ENCODE data around the gene LAMA2.

The LAMA2 gene

DNA sequence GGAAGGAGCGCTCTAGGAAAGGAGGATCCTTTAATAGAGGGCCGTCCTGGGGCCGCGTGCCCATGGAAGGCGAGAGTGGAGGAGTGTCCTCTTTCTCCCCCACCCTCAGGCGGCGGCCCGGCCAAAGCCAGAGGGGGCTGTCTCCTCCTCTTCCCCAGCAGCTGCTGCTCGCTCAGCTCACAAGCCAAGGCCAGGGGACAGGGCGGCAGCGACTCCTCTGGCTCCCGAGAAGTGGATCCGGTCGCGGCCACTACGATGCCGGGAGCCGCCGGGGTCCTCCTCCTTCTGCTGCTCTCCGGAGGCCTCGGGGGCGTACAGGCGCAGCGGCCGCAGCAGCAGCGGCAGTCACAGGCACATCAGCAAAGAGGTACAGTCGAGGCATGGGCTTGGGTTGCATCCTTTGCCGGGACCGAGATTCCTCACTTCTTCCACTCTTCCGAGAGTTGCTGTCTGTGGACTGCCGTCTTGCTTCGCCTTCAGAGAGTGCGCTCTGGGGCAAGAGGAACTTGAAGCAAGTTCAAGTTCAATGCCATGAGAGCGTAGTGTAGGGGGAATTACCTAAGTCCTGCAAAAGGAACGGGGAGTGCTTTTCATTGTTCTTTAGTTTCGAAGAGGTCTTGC, at the start of gene LAMA2:
Gene LAMA2, plus strand, starts transcription at position 148 of the 621 bp plus-strand sequence. Its CDS starts 108 bp downstream, at position 256.
- peak; percentile 72 for DNase-seq (ENCODE audit: low read depth)

GRCh38 chr6:128836761-128837160, 46.2 kb upstream of the LAMA2 start:
- no peak for DNase-seq (ENCODE audit: low read depth)

- peak; percentile 15 for DNase-seq (ENCODE audit: low read depth)
Measured at GRCh38 chr6:128841518-128841917, 41.4 kb upstream of the LAMA2 start.

DNA sequence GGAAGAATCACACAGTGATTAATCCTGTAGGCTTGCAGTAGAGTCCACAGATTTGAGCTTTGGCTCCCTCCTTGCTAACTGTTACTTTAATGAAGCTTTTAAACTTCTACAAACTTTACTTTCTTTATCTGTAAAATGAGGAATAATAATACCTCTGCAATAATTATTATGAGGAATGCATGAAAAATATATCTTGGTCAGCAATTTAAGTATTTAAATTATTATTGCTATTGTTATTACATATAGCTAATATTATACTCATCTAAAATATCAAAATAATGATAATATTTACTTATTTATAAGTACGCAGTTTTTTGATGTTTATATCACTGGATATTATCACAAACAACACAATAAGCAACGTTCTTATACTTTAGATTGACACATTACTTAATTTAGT, 38.3 kb upstream of the LAMA2 start:
- DNase-seq (ENCODE audit: low read depth), result no peak

GRCh38 chr6:128847431-128848210, 35.3 kb upstream of the LAMA2 start:
- DNase-seq (ENCODE audit: low read depth), result no peak

- DNase-seq (ENCODE audit: low read depth), result no peak
Measured at GRCh38 chr6:128848212-128848935, 34.6 kb upstream of the LAMA2 start.

DNA sequence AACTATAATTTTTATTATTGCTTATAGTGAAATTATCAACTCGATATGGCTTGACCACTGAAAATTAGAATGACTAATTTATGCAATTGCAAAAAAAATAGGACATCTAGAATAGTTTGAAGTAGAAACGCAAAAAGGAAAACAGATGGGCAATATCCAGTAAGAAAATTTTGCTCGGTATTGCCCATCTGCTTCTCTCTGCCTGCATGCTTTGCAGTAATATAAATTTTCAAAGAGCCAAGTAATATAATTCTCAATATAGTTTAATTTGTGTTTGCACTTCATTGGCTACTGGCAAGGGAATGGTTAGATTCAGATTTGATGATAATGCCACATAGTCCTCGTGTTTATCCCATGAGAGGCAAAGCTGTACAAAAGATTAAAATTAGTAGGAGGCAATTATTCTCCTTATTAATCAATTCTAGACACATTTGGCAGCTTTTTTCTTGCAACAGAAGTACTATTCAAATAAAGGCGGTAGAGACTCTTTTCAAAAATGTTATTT, 27.3 kb upstream of the LAMA2 start:
- no peak for DNase-seq (ENCODE audit: low read depth)

GRCh38 chr6:128857806-128858205, 25.1 kb upstream of the LAMA2 start:
- DNase-seq (ENCODE audit: low read depth), result no peak

DNA sequence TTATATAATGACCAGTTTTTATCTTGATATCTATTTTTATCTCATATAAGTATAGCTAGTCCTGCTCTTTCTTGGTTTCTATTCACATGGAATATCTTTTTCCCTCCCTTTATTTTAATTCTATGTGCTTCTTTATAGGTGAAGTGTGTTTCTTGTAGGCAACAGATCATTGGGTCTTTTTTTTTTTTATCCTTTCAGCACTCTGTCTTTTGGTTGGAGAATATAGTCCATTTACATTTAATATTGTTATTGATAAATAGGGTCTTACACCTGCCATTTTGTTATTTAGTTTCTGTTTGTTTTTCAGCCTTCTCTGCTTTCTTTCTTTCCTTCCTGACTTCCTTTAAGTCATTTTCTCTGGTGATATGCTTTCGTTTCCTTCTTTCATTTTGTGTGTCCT, 22.2 kb upstream of the LAMA2 start:
- DNase-seq (ENCODE audit: low read depth), result no peak

- no peak for DNase-seq (ENCODE audit: low read depth)
Measured at GRCh38 chr6:128863983-128864382, 19.0 kb upstream of the LAMA2 start.

- no peak for DNase-seq (ENCODE audit: low read depth)
Measured at GRCh38 chr6:128870746-128871145, 12.2 kb upstream of the LAMA2 start.

- no peak for DNase-seq (ENCODE audit: low read depth)
Measured at GRCh38 chr6:128874863-128875262, 8.1 kb upstream of the LAMA2 start.

DNA sequence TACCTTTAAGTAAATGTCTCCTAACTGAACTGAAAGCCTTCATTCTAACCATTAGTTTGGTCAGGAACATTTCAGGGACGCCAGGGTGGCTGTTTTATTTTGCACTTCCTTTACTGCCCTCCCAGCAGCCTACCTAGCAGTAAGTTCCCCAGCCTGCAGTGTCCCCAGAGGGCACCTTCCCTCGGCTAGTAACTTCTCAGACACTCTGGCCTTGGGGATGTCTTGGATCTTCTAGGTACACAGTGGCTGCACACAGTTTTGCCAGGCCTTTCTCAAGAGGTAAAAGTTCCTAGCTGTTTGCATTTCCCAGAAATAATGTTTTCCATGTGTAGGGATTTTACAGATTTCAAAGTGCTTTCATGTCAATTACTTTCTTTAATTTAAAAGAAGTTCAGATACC, 378 bp upstream of the LAMA2 start:
- DNase-seq (ENCODE audit: low read depth), result peak; percentile 13

GRCh38 chr6:128883906-128884305, 968 bp downstream of the LAMA2 start:
- DNase-seq (ENCODE audit: low read depth), result no peak

DNA sequence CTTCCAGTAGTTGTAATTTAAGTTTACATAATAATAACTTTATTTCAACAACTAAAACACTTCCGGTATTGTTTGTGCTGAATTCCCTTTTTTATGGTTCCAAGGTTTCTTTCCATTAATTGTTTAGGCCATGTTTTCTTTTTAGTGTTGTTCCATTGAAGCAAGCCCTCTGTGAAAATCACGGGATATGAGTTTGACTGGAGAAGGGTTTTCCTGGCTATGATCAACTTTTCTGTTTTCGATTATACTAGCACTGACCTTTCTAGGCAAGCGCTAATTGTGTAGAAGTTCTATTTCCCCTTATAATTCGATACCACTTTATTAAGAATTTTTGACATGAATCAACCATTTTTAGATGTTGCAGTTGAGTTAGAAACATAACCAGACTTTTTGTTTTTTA, 2.4 kb downstream of the LAMA2 start:
- DNase-seq (ENCODE audit: low read depth), result no peak

DNA sequence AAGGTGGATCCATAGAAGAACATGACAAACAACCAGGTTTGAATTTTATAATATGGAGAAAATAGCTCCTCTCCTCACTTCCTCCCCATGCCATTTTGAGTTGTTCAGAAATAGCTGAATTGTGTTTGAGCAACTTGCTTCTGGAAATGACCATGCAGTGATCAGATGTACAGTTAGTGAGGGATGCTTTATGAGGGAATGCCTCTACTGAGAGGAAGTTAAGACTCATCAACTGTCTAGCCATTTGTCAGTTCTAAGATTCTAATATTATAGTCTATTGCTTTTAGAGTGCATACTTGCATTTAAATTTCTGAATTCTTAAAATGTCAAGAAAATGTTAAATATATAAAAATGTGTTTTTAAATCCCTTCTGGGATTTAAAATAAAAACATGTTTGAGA, 3.8 kb downstream of the LAMA2 start:
- DNase-seq (ENCODE audit: low read depth), result no peak

DNA sequence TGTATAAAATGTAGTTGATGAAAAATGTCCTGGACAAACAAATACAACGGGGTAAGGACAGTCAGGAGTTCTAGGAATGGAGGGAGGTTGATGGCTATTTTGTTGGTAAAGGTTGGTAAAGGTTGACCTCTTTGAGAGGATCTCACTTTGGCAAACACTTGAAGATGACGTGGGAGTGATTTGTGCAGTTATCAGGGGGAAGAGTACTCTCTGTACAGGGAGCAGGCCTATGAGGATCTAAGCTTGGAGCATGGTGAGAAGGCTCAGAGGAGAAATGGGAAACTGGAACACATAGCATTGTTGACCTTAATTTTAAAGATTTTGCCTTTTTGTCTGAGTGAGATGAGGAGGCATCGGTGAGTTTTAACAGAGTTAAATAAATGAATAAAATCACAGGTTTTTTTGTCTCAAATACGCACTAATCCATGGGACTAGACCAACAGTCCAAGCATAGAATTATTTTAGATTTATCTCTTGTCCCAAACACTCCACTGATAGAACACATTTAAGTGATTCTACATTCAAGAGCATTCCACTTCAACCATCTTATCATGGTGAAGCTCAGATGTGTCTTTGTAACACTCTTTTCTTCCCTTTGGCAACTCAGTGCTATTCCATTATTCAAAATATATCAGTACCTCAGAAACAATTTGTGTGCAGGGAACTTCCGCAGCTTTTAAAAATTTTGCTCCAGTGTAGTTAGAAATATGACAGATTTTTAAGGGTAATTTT, 5.7 kb downstream of the LAMA2 start:
- DNase-seq (ENCODE audit: low read depth), result no peak

DNA sequence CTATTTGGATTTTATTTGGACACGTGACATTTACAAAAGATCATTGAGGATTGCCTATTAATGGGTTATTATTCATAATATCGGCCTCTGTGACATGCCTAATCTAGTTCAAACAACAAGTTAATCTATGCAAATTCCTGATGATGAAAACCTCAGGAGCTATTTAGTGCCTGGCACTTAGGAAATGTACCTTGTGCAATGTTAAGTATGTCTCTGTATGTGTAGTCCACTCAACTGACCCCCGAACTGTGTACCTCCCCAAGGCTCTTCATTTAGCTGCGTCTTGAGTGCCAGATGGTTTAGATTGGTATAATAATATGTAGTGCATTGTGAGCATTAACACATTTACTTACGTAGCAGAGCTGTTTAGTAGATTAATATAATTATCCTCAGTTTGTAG, 6.9 kb downstream of the LAMA2 start:
- no peak for DNase-seq (ENCODE audit: low read depth)

GRCh38 chr6:128892079-128892478, 9.1 kb downstream of the LAMA2 start:
- no peak for DNase-seq (ENCODE audit: low read depth)

DNA sequence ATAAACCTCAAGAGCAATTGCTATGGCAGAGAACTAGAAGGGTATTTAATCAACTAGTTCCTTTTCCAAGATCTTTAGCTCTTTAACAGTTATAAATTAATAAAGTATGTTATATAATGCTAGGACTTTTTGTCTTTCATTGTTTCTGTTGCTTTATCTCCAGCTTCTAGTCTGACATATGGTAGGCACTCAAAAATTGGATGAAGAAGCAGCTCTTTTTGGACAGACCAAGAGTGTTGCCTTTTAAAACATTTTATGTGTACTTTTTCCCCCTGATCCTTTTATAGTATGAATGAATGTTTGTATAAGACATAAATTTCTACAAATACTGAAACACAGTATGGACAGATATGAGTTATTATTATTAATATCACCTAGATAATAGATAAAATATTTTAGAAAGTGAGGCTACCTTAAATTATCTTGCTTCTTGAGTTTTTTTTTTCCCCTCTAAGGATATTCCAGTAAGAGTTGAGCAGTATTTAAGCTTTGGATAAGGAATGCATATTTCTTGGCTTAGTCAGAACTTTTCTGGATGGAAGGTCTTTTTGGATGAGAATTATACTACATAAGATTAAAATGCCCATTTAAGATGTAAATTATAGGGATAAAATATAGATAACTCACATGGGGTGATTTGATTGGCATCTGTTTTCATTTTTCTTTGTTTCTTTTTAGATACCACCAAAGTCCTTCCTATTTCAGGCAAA, 16.6 kb downstream of the LAMA2 start:
- no peak for DNase-seq (ENCODE audit: low read depth)

DNA sequence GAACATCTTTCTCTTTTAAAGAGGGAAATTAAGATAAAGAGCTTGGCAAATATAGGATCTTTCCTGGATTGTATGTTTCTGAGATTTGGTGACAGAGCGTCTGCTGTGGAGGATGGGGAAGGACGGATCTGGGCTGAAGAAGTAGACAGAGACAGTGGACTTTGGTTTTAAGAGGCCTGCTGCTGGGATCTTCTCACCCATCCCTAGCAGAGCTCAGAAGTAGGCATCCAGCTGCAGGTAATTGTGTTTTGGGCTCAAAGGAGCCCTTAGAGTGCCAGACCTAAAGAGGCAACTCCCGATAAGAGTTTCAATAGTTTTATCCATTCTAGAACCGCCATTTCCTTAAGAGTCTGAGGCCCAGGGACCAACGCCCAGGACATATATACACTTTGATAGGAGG, 20.8 kb downstream of the LAMA2 start:
- DNase-seq (ENCODE audit: low read depth), result no peak

DNA sequence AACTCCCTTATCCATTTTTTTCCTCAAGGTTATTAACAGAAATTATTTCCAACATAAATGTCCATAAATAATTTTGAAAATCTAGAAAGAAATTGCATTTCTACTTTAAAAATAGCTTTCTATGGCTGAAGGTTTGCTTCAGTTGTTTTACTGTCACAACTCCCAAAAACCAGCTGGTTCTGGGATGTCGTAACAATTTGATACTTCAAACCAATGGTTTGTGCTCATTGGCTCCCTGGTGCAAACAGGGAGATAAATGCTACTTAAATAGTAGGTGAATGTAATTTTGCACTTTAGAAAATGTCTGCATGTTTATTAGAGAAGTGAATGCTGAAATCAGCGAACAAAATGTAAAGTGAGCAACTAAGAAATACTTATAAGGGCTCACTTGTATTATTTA, 31.1 kb downstream of the LAMA2 start:
- no peak for DNase-seq (ENCODE audit: low read depth)

Data from ELR (cell line).